ENCODE results near the gene TXNRD1.
A peak's percentile ranks its signal among the peaks of the same experiment; 100 is the strongest.

Gene TXNRD1

DNA sequence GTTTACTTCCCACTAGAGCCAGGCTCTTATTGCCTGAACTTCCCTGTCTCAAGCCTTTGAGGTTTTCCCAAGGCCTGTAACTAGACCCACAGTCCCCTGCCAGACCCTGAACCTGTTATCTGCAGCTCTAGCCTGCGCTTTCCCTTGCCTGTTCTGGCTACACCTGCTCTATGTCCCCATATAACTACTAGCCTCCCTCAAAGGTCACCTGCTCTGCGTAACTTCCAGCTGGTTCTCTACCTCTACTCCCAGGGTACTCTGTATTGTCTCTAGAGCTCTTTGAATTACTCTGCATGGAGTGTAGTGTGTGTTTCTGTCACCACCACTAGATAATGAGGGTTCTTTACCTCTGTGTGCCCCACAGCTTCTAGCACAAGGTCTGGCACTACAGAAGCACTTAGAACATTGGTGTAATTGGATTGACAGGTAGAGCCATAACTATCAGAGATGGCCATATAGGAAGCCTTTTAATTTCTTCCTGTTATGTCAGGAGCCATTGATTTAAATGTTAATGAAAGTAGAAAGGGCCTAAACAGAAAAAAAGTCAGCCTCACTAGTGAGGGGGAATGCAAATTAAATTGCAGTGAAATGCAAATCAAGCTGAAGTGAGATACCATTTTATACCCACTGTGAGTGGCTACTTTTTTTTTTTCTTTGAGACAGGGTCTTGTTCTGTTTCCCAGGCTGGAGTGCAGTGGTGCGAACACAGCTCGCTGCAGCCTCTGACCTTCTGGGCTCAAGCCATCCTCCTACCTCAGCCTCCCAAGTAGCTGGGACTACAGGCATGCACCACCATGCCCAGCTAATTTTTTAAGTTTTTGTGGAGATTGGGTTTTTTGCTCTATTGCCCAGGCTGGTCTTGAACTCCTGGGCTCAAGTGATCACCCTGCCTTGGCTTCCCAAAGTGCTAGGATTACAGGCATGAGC, 135.7 kb downstream of the TXNRD1 start:
- DNase-seq (no peak), ATAC-seq (no peak)

DNA sequence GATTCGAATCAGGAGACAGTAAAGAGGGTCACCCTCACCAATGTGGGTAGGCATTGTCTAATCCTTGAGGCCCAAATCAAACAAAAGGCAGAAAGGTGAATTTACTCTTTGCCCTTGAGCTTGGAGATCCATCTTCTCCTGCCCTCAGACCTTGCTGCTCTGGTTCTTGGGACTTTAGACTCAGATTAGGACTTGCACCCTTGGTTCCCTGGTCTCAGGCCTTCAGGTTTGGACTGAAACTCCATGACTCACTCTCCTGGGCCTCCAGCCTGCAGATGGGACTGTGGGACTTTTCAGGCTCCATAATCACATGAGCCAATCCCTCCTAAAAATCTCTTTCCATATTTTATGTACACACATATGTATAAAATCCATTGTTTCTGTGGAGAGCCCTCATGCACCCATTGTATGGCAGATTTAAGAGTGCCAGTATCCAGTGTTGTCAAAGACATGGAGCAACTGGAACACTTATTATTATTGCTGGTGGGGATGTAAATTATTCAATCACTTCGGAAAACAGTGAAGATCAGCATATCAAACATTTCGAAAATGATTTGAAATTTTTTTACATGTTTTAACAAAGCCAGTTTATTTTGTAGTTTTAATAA, 136.6 kb downstream of the TXNRD1 start:
- no peak for ATAC-seq
- no peak for DNase-seq

DNA sequence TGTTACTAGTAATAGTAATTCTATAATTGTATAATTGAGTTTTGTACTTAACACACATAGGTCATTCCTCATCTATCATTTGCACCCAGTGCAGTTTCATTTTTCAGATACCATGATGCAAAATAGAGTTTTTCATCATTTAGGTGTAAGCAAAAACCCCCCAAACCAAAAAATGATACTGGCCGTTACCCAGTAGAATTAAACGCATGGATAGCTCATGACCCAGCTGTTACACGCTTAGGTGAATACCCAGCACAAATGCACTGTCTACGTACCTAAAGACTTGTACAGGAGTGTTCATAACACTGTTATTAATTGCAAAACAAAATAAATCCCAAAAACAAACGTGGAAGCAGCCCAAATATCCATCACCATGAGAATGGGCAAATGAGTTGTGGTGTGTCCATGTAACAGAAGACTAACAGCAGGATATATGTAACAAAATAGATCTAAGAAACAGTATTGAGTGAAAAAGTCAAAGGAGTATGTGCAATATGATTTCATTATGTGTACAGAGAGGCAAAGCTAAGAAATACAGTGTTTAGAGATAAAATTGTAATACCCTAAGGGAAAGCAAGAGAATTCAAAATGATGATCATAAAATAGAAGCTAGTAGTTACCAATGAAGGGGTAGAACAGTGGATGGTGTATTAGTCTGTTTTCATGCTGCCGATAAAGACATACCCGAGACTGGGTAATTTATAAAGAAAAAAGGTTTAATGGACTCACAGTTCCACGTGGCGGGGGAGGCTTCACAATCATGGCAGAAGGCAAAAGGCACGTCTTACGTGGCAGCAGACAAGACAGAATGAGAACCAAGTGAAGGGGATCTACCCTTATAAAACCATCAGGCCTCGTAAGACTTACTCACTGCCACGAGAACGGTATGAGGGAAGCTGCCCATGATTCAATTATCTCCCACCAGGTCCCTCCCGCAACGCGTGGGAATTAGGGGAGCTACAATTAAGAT, 137.7 kb downstream of the TXNRD1 start:
- no peak for ATAC-seq
- no peak for DNase-seq

DNA sequence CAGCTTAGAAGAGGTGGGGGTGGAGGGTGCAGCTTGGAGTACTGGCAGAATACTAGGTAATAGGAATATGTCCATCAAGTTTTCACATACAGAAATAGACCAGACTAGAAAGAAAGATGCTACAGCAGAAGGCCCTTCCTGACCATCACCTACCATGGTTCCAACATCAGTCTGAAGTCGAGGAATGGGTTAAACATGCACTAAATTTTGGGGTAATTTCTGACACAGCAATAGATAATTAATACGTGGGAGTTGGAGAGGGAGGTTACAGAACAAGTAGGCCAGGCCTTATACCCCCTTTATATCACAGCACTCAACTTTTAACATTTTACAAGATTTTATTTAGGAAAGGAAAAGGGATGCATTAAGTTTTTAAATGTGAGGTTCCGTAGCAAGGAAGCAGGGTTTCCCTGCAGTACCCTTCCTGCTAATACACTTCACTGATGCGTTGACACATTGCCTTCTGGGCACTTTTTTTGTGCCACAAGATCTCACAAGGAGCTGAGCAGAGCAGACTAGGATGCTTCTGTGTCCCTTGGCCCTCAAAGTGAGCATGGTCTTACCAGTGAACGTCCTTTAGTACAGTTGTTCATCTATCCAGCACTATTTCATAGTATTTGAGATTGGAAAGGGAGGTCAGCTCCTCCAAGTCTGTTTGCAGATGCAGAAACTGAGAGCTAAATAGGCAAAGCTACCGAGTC, 138.7 kb downstream of the TXNRD1 start:
- no peak for ATAC-seq
- DNase-seq = no peak

DNA sequence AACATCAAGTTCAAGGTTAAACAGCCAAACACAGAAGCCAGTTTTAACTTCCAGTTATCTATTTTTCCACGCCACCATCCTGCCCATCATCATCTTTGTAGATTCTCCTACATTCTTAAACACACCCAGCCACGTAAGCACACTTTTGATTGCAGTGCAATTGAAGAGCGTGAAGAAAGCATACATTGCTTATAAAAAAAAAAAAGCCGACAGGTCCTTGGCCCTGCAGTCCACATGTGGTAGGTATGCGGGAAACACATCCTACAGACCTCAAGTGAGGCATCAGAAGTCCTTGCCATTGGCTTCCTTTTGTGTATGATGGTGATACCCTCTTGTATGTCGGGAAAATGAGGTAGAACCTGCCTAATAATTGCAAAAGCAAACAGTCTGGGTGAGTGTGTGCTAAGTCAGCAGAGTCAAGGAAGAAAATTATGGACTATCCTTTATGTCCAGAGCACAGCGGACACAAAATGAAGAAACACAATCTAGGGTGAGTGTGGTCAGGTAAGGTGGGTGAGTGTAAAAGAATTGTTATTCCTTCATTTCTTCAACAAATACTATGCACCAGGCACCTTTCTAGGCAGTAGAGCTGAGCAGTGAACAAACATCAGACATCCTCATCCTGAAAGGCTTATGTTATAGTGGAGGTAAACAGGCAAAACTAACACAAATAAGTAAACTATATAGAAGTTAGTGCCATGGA, 139.4 kb downstream of the TXNRD1 start:
- DNase-seq = no peak

DNA sequence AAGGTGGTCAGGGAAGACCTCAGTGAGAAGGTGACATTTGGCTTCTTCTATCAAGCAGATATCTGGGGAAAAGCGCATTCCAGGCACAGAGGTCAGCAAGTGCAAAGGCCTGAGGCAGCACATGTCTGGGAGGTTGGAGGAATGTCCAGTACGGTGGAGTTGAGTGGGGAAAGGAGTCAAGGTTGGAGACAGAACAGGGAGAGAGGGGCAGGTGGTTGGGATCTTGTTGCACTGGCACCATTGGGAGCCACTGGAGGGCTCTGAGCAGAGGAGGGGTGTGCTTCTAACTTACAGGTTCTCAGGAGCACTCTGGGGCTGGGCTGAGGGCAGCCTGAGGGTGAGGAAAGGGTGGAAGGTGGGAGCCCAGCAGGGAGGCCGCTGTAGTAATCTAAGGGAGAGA, 140.1 kb downstream of the TXNRD1 start:
- ATAC-seq = no peak
- DNase-seq = no peak

More for the DNA sequence above, 139.4 kb downstream of the TXNRD1 start:
- ATAC-seq = no peak

DNA sequence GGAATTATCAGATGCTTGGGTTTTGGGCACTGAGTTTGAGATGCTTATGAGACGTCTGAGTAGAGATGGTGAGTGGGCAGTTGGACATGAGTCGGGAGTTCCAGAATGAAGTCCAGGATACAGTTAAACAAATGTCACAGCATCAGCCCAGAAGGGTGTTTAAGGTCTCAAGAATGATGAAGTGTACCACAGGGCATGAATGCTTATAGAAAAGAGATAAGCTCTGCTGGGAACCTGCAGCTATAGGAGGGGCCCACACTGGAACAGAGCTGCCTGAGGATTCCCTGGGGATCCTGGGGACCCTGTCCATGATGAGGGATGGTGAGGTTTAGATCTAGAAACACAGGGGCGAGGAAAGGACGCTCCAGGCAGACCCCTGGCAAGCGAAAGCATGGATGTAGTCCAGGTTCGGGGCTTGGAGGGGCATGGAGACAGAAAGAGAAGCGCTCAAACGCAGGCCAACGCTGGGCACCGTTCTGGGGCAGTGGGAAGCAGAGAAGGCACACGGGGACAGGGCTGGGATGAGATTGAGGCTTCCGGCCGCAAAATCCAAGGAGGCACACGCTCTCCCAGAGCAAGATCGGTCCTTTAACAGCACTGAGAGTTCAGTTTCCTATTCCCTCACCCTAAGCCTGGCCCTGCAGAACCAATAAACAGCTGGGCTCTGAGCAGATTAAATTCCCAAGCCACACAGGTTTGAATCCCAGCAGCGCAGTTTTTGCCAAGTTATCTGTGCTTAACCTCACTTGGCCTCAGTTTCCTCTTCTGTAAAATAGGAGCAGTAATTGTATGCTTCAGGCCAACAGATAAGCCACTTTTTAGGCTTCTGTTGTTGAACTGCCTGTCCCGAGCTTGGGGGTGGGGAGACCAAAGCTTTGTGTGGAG, 140.9 kb downstream of the TXNRD1 start:
- ATAC-seq (no peak), DNase-seq (no peak)

DNA sequence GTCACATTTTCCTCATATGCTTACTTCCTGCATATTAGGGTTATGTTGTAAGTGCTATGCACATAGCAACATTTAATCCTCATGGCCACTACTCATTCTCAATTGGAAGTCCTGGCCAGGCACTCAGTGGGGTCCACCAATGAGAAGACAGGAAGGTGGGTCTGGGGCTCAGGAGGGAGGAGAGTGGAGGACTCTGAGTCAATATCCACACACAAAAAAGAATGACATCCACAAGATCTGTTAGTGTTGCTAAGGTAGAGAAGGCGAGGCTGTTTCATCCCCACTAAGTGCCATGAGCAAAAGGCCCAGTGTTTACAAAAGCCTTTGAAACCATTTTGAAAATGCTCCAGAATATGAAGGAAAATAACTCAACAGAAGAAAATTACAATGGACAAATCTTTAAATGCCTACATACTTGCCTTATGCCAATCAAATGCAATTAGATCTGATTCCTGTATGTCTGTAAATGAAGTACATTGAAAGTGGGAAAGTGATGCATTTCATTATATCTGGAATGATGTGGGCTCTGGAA, 141.9 kb downstream of the TXNRD1 start:
- DNase-seq (no peak), ATAC-seq (no peak)

DNA sequence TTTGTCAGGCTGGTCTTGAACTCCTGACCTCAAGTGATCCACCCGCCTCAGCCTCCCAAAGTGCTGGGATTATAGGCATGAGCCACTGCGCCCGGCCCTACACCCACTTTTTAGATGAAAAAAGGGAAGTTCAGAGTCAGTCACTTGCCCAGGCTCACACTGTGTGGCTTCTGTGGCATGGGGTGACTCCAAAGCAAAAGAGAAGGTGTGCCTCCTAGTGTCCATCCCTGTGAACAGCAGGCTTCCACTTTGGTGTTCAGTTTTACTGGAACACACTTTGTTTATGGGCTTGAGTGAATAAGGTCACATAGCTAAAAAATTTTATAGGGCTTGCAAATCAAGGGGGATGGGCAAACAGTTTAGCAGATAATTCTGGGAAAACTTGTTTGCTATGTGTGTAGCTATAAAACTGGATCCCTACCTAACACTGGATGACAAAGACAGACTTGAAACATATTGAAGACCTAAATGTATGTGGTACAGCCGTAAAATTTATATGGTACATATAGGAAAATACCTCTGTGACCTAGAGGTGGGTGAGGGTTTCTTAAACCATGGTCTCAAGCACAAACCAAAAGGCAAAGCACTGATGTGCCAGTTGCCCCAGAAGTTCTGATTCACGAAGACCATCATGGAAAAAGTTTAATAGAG, 142.9 kb downstream of the TXNRD1 start:
- DNase-seq (peak; percentile 68), ATAC-seq (peak; percentile 79)

DNA sequence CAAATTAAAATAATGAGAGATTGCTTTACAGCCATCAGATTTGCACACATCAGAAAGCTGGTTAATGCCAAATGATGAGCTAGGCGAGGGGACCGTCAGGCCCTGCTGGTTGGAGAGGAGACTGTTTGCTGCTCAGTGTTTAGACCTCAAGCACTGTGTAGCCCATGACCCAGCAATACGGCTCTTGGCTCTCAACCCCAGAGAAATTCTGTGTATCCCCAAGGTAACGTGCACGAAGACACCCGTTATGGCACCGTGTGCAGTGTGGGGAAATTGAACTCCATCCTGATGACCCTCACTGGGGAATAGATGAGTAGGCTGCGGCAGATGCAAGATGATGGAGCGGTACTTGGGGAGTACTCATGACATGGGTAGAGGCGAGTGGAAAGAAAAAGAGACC, 143.6 kb downstream of the TXNRD1 start:
- no peak for ATAC-seq
- DNase-seq = no peak

DNA sequence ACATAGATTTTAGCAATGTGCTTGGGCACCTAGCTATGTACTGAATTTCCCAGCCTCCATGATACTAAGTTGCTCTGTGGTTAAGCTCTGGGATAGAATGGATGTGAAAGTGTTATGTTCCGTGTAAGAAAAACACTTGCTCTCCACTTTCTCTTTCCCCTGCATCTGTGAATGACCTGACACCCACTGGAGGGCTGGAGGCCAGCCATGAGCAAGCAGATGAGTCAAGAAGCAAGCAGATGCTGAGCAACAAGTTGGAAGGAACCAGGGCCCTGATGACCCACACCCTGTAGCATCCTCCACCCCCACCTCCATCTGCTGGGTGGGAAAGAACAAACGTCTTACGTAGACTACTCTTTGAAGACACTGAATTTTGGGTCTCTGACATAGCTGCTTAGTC, 144.6 kb downstream of the TXNRD1 start:
- ATAC-seq (no peak), DNase-seq (no peak)

DNA sequence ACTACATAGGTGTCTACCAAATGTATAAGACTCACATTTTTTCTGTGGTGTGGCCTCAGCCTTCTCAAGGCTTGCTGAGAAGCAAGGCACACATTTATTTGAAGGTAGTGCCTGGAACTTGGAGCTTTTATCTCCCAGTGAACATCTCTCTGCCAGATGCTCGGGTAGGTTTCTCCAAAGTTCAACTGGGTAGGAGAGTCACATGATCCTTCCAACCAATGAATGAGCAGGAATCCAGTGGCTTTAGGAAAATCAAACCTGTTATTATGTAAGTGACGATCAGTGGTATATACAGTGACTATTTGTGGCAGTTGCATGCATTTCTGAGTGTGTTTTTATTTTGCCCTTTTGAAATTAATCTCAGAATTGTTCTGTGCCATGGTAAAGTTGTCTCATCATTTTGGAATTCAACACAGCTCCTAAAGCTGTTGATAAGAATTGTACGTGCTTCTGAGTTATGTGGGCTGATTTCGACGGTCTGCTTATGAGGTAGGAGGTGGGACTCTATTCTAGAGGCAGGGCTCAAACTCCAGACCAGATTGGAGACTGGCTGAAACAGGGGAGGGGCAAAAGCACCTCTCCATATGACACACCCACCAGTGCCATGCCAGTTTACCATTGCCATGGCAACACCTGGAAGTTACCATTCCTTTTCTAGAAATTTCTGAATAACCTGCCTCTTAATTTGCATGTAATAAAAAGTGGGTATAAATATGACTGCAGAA, 145.6 kb downstream of the TXNRD1 start:
- ATAC-seq (no peak), DNase-seq (no peak)

DNA sequence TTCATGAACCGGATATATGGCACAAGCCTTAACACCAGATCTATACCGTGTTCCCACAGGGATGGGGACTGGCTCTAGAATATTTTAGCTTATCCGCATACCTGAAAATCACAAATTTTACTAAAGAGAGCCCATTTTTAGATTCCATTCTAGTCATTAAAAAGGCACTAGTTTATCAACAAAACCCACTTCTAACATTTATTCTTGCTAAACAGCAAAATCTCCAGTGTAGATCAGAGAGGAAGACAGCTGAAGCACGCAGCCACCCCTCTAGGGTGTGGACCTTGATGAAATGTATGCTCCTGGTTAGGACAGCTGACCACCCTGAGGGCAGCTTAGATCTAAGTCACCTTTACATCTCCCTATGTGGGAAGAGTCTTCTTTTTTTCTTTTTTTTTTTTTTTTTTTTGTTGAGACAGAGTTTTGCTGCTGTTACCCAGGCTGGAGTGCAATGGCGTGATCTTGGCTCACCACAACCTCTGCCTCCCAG, 150.4 kb downstream of the TXNRD1 start:
- ATAC-seq (no peak), DNase-seq (no peak)

DNA sequence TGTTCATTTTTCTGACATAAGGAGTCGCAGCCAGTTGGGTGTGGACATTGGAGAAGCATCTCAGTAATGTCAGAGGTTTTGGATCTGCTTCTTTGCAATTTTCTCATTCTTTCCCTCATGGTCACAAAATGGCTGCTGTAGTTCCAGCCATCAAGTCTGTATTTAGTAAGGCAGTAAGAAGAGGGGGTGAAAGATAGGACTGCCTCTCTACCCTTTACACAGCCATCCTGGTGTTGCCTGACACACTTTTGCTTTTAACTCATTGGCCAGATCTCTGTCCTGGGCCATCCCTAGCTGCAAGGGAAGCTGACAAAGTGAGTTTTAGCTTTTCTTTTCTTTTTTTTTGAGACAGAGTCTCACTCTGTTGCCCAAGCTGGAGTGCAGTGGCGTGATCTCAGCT, 154.1 kb downstream of the TXNRD1 start:
- DNase-seq (no peak), ATAC-seq (no peak)

DNA sequence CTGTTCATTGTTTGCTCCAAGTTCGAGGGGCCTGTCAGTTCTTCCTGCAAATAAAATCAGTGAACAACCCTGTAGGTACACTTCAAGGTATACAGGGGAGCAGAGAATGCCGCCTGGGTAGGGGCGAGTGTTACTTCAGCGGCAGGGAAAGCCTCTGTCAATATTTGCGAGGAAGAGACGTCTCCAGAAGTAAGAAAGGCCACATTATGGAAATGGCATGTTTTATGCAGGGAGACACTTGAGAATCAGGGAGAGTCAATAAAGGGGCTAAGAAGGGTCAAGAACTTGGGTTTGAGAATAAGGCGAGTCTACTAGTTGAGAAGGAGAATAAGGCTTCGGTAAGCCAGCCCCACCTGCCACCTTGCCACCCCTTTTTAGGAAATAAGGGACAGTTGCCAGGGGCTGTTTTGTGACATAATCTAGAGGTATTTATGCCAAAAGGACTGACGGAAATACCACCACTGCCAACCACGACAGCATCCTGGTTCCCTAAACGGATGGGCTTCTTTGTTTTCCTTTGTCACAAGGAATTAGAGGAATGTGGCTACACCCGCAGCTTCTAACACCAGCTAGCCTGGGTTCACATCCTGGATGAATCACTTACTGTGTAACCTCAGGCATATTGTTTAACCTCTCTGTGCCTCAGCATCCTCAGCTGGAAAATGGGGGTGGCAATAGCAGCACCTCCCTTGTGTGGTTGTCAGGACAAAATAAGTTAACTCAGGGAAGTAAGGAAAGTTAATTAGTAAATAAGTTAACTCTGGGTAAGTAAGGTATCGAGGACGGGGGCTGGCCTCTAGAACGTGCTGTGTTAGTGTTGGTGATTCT, 155.7 kb downstream of the TXNRD1 start:
- DNase-seq (no peak), ATAC-seq (no peak)

DNA sequence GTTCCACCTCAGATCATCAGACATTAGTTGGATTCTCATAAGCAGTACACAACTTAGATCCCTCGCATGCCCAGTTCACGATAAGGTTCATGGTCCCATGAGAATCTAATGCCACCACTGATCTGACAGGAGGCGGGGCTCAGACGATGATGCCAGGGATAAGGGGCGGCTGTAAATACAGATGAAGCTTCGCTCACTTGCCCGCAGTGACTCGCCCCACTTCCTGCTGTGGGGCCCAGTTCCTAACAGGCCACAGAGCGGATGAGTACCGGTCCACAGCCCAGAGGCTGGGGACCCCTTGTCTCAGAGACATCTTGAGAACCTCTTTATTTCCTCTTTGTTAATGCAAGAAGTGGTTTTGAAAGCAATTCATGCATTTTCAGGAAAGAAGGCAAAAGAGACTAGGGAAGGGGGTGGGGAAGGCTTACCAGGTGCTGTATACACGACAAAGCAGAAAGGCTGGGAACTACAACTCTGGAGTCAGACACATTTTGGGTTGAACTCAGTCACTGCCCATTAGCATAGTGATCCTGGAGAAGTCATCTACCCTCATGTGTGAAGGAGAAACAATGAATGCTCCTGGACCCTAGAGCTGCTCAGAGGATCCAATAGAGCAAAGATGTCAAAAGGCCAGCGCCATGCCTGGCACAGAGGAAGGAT, 156.6 kb downstream of the TXNRD1 start:
- peak; percentile 53 for DNase-seq
- peak; percentile 86 for ATAC-seq

DNA sequence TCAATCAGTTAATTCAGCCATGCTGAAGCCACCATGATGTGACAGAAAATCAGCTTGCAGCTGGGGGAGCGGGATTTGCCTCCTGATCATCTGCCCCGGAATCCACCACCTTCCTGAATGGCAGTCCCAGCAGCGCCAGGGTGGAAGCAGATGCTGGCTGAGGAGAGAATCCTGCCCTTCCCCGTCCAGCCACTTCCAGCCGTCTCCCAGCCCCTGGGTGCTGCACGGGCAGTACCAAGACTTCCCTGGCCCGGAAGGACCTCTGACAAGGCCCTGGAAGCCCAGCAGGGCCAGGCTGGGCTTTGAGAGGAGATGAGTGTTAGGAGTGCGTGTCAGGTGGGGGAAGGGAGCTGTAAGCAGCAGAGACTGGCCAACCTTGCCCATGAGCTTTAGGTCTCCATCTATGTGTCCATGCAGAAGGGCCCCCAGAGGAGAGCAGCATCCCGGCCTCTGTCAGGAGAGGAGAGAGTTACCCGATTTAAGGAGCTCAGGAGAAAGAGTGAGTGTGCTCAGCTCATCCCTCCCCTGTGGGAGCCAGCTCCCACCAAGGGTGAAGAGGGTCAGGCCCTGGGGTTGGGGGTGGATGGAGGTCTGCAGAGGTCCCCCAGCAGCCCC, 157.2 kb downstream of the TXNRD1 start:
- ATAC-seq (no peak), DNase-seq (no peak)

All from stimulated activated naive CD8-positive, alpha-beta T cell treated with anti-CD3 and anti-CD28 coated beads, Interleukin-15, Interleukin-2, amounts not matched to agents 100 U/mL and 50 U/mL, for 24 hours (primary cell).